Karpas-422 (cell line): ENCODE data around the gene ZC3H18. TPM values are rescaled to one million over a fixed set of nuclear protein-coding genes. Genes with fewer than 3 reads are reported as not detected.

Experiments used
- DNase-seq: peaks from one replicate; pipeline ENCODE4 v3.0.0-alpha.2; 2015
- H2AFZ ChIP-seq: fragments of 200-600 bp; sonication (generic); 2 replicates; pipeline ENCODE4 v1.6.1; 2014; ENCODE audit warnings: antibody characterized with exemption, low read length, mixed read lengths
- H3K27ac ChIP-seq: fragments of 200-600 bp; sonication (generic); 2 replicates; pipeline ENCODE4 v1.5.1; 2014; ENCODE audit warnings: mild to moderate bottlenecking, low read length, moderate library complexity
- H3K27me3 ChIP-seq: fragments of 200-600 bp; sonication (generic); 2 replicates; pipeline ENCODE4 v1.6.1; 2014; ENCODE audit warnings: low read length, mixed read lengths
- H3K36me3 ChIP-seq: fragments of 200-600 bp; sonication (generic); 2 replicates; pipeline ENCODE4 v1.6.1; 2014; ENCODE audit warnings: low read length, mixed read lengths; ENCODE audit not compliant: insufficient read depth
- H3K4me1 ChIP-seq: fragments of 200-600 bp; sonication (generic); 2 replicates; pipeline ENCODE4 v1.6.1; 2014; ENCODE audit warnings: mild to moderate bottlenecking, low read length, mixed read lengths
- H3K4me2 ChIP-seq: fragments of 200-600 bp; sonication (generic); 2 replicates; pipeline ENCODE4 v1.6.1; 2014; ENCODE audit warnings: low read length, low read depth, mild to moderate bottlenecking; ENCODE audit not compliant: poor library complexity, severe bottlenecking
- H3K4me3 ChIP-seq: fragments of 200-600 bp; sonication (generic); 2 replicates; pipeline ENCODE4 v1.5.1; 2014; ENCODE audit warnings: mild to moderate bottlenecking, antibody characterized with exemption, low read length, mixed read lengths
- H3K79me2 ChIP-seq: fragments of 200-600 bp; sonication (generic); 2 replicates; pipeline ENCODE4 v1.6.1; 2014; ENCODE audit warnings: mild to moderate bottlenecking, low read length, mixed read lengths
- H3K9ac ChIP-seq: fragments of 200-600 bp; sonication (generic); 2 replicates; pipeline ENCODE4 v1.6.0; 2014; ENCODE audit warnings: low read length
- H3K9me2 ChIP-seq: fragments of 200-600 bp; sonication (generic), shearing (Covaris generic); replicated peaks from 2 replicates; pipeline ENCODE4 v1.6.0; 2014; ENCODE audit warnings: mild to moderate bottlenecking, low read length, moderate library complexity; ENCODE audit not compliant: insufficient read depth
- H3K9me3 ChIP-seq: fragments of 300-700, 200-600 bp; sonication (generic); 2 replicates; pipeline ENCODE4 v1.6.1; 2014; ENCODE audit warnings: low read length, mixed read lengths
- H4K20me1 ChIP-seq: fragments of 200-600 bp; sonication (generic); 2 replicates; pipeline ENCODE4 v1.6.1; 2014; ENCODE audit warnings: mild to moderate bottlenecking, antibody characterized with exemption, low read length, low read depth; ENCODE audit not compliant: insufficient read depth
- total RNA-seq: library from RNA; depleted of rRNA; stranded (reverse); fragments of >200 nt; shearing (Covaris generic); gene quantifications from 2 replicates; pipeline ENCODE4 v1.2.3, GENCODE V29; 2014; ENCODE audit warnings: low replicate concordance

The ZC3H18 gene
- total RNA-seq, 1 experiment from 2014 or later, result 8.3 TPM

DNA sequence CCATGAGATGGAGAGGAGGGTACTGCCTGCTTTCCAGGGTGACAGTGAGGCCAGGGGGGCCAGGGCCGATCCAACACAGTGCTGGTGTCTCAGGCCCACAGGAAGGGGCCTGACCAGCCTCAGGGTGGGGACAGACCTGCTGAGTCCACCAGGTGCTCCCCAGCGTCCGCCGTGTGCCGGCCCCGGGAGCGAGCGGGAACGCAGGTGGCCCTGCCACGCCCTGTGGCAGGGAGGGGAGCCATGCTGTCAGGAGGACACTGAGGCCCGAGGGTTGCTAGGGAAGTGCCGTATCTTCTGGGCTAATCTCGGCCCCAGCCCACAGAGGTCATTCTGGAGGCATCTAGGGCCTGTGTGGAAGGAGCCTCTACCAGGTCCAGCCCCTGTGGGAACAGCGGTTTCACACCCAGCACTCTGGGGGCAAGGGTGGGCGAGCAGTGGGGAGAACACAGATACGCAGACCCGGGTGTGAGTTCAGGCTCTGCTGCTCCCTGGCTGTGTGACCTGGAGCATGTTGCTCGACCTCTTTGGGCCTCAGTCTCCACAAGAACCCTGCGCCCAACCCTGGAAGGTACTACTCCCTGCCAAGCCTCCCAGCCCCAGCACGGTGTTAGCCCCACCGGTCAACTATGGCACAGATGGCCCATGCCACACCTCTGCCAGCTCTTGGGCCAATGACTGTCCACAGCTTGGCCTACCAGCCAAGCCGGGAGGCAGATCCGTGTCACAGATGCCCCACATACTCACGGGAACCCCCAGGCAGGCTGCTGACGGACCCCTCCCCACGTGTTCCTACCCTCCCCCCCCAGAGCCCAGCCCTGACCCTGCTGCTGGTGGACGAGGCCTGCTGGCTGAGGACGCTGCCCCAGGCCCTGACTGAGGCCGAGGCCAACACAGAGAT, 43.9 kb upstream of the ZC3H18 start:
- Histone ChIP-seq H3K4me3 (no peak overlapping the region), H2AFZ (no peak overlapping the region), H3K9ac (no peak overlapping the region), H3K79me2 (no peaks in the 10 kb centered on the region), H3K27me3 (no peaks in the 10 kb centered on the region), H3K36me3 (no peaks in the 10 kb centered on the region), H3K9me3 (no peaks in the 10 kb centered on the region), H4K20me1 (no peaks in the 10 kb centered on the region), H3K9me2 (no peaks in the 10 kb centered on the region), H3K4me1 (no peaks in the 10 kb centered on the region), H3K27ac (no peak overlapping the region), H3K4me2 (no peak overlapping the region)
- no peak for DNase-seq

DNA sequence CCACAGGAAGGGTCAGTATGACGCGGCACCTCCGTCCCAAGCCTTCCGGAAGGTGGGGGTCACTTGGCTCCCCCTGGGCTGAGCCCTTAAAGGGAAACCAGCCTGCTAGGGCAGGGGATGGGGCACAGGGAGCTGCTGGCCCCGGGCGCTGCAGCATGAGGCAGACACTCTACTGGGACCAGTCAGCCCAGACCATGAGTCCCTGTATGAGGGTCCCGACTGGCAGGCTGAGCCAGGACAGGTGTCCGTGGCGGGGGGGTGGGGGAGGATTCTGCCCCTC, 43.4 kb upstream of the ZC3H18 start:
- no peak overlapping the region for H3K27ac ChIP-seq
- no peaks in the 10 kb centered on the region for H3K4me1 ChIP-seq
- no peaks in the 10 kb centered on the region for H4K20me1 ChIP-seq
- no peak overlapping the region for H3K4me3 ChIP-seq
- H2AFZ ChIP-seq, result no peak overlapping the region
- H3K36me3 ChIP-seq, result no peaks in the 10 kb centered on the region
- no peaks in the 10 kb centered on the region for H3K9me2 ChIP-seq
- DNase-seq, result no peak
- H3K4me2 ChIP-seq, result no peak overlapping the region
- no peaks in the 10 kb centered on the region for H3K27me3 ChIP-seq
- H3K79me2 ChIP-seq, result no peaks in the 10 kb centered on the region
- no peak overlapping the region for H3K9ac ChIP-seq
- no peaks in the 10 kb centered on the region for H3K9me3 ChIP-seq

DNA sequence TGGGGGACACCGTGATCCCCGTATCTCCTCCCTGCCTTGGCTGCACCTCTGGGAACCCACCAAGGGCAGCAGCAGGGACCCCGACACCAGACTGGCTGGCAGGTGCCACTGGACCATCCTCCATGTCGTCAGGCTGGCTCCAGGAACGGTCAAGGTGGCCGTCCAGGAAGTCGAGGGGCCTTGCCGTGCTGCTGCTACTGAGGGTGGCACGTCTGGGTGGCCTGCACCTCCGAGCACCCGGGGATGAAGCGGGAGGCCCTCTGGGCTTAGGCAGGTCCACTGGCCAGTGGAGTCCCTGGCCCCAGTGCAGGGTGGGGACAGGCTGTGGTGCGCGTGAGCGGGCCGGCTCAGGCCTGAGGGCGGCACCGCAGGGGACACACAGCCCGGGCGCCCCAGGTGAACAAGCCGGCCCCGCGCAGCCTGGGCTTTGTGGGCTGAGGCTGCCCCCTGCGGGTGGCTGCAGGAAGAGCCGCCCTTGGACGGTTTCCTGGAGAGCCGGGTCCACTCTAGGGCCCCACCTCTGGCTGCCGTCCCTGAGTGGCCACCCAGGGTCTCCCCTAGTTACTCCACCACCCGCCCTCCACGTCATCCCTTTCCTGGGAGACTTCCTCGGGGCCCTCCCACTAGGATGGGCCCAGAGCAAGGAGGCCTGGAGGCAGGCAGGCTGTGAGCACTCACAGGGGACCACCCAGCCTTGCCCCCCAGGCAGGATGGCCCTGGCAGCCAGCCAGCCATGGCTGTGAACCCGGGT, 42.8 kb upstream of the ZC3H18 start:
- Histone ChIP-seq H3K4me2 (no peak overlapping the region), H2AFZ (no peak overlapping the region), H3K9ac (no peak overlapping the region), H3K4me3 (no peak overlapping the region), H3K9me2 (no peaks in the 10 kb centered on the region), H3K9me3 (no peaks in the 10 kb centered on the region), H4K20me1 (no peaks in the 10 kb centered on the region), H3K79me2 (no peaks in the 10 kb centered on the region), H3K4me1 (no peaks in the 10 kb centered on the region), H3K36me3 (no peaks in the 10 kb centered on the region), H3K27me3 (no peaks in the 10 kb centered on the region), H3K27ac (no peak overlapping the region)
- DNase-seq, result peak; percentile 86

DNA sequence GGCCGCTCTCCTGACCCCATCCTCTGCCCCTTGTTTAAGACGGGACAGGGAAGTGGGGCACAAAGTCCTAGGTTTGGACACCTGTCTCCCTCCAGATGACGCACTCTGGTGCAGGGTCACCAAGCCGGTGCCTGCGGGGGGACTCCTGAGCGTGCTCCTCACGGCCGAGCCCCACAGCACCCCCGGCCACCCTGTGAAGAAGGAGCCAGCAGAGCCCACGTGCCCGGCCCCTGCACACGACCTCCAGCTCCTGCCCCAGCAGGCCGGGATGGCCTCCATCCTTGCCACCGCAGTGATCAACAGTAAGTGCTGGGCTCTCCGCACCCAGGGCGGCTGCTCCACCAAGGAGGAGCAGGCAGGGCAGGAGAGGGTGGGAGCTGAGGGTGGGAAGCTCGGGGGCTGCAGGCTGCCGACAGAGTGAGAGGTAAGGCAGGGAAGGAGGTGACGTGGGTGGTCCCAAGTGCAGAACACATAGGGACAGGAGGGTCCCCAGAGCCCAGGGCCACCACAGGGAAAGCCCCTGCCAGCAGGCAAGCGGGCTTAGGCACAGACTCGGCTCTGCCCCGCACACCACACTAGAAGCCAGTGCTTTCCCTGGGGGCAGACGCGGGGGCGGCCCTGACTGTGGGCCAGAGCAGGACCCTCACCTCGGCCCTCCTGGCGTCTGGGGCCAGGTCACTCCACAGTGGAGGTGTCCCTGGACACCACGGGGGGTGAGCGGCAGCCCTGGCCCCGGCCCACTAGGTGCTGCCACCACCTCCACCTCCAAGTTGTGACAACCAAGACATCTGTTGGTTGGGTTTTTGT, 42.1 kb upstream of the ZC3H18 start:
- H3K4me2 ChIP-seq, result no peak overlapping the region
- DNase-seq, result no peak
- H3K27me3 ChIP-seq, result no peaks in the 10 kb centered on the region
- no peak overlapping the region for H3K27ac ChIP-seq
- no peak overlapping the region for H3K9ac ChIP-seq
- no peak overlapping the region for H3K4me3 ChIP-seq
- no peaks in the 10 kb centered on the region for H3K4me1 ChIP-seq
- H3K9me2 ChIP-seq, result no peaks in the 10 kb centered on the region
- no peaks in the 10 kb centered on the region for H3K79me2 ChIP-seq
- no peaks in the 10 kb centered on the region for H3K36me3 ChIP-seq
- no peaks in the 10 kb centered on the region for H3K9me3 ChIP-seq
- H4K20me1 ChIP-seq, result no peaks in the 10 kb centered on the region
- H2AFZ ChIP-seq, result no peak overlapping the region

DNA sequence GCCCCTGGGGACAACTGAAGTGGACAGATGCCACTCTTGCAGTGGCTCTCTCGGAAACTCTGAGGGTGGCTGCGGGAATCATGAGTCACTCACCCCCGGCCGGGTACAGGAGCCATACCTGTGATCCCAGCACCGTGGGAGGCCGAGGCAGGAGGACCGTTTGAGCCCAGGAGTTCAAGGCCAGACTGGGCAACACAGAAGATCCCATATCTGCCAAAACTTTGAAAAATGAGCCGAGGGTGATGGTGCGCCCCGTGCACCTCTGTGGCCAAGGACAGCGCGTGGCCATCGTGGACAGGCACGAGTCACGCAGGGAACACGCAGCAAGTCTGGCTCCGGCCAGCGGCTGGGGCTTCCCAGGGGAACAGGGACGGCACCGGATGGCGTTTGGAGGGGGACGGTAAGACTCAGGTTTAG, 41.3 kb upstream of the ZC3H18 start:
- H3K36me3 ChIP-seq, result no peaks in the 10 kb centered on the region
- no peak for DNase-seq
- H3K4me1 ChIP-seq, result no peaks in the 10 kb centered on the region
- H4K20me1 ChIP-seq, result no peaks in the 10 kb centered on the region
- H3K4me3 ChIP-seq, result no peak overlapping the region
- no peaks in the 10 kb centered on the region for H3K9me2 ChIP-seq
- H3K4me2 ChIP-seq, result no peak overlapping the region
- H3K9me3 ChIP-seq, result no peaks in the 10 kb centered on the region
- H3K27me3 ChIP-seq, result no peaks in the 10 kb centered on the region
- H3K9ac ChIP-seq, result no peak overlapping the region
- no peak overlapping the region for H3K27ac ChIP-seq
- H3K79me2 ChIP-seq, result no peaks in the 10 kb centered on the region
- H2AFZ ChIP-seq, result no peak overlapping the region

DNA sequence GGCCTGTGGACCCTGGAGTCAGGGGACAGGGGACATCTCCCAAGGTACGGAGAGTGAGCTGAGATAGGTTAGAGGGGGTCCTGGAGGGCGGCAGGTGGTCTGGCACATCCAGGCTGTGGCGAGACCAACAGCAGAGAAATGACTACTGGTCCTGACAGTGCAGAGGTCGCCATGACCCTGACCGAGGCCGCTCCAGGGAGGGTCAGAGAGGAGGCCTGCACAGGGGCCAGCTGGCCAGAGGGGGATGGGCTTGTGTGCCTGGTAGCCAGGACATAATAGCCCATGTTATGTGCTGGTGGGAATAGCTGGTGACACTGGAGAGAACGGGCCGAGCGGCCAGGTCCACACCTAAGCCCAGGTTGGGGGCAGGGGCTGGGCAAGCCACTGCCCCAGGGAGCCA, 40.6 kb upstream of the ZC3H18 start:
- Histone ChIP-seq H3K4me2 (no peak overlapping the region), H3K9ac (no peak overlapping the region), H3K36me3 (no peaks in the 10 kb centered on the region), H2AFZ (no peak overlapping the region), H3K9me2 (no peaks in the 10 kb centered on the region), H3K9me3 (no peaks in the 10 kb centered on the region), H4K20me1 (no peaks in the 10 kb centered on the region), H3K79me2 (no peaks in the 10 kb centered on the region), H3K27ac (no peak overlapping the region), H3K4me3 (no peak overlapping the region), H3K4me1 (no peaks in the 10 kb centered on the region), H3K27me3 (no peaks in the 10 kb centered on the region)
- no peak for DNase-seq

DNA sequence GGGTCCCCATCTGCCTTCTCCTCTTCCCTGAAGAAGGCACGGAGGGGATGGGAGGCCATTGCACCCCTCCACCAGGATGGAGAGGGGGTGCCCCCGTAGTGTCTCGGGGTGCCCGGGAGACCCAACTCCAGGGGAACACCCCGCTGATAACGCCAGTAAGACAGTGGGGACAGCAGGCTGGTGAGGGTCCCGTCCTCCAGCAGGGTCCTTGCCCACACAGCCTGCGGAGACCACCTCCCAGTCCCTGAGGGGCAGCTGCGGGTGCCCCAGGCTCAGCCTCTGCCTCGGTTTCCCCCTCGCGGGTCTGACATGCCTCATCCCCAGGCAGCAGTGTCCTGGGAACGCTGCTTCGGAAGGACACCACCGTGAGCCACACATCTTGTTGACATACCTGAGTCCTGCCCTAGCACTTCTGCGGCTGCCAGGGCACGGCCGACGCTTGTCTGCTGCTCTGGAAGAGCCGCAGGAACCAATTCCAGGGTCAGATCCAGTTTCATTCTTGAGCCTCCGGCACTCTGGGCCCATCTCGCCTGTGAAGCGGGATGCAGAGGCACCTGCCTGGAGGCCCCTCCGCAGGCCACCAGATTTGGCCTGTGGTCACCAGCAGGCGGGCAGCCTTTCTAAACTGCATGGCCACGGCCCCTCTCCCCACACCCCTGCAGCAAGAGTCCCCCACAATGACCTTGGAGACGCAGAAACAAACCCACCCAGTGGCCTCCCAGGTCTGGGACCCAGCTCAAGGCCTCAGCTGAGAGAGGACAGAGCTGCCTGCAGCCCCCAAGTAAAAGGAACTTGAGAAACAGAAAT, 39.9 kb upstream of the ZC3H18 start:
- no peaks in the 10 kb centered on the region for H3K9me3 ChIP-seq
- H3K9ac ChIP-seq, result no peak overlapping the region
- H3K27ac ChIP-seq, result no peak overlapping the region
- H3K36me3 ChIP-seq, result no peaks in the 10 kb centered on the region
- no peak overlapping the region for H3K4me2 ChIP-seq
- peaks cover 4% of the 10 kb centered on the region; the same call in 1 of the 2 replicates for H3K79me2 ChIP-seq
- no peak overlapping the region for H3K4me3 ChIP-seq
- no peak for DNase-seq
- H2AFZ ChIP-seq, result no peak overlapping the region
- H3K27me3 ChIP-seq, result no peaks in the 10 kb centered on the region
- H3K9me2 ChIP-seq, result no peaks in the 10 kb centered on the region
- H3K4me1 ChIP-seq, result peaks cover 5% of the 10 kb centered on the region
- H4K20me1 ChIP-seq, result peaks cover 5% of the 10 kb centered on the region; the same call in 1 of the 2 replicates
